Liver (tissue), 9 donors: ENCODE data around the gene PTPRN2. TPM values are rescaled to one million over a fixed set of nuclear protein-coding genes. Genes with fewer than 3 reads are reported as not detected.

Experiments used
- DNase-seq: peaks from one replicate; pipeline ENCODE4 v3.0.0-alpha.2; 2017; ENCODE audit warnings: low spot score
- H3K27ac ChIP-seq, 2 donors: one replicate each; pipeline ENCODE4 v1.7.0; 2013; ENCODE audit warnings: inconsistent platforms in 2 of 2, low read length in 2 of 2, control low read depth in 1 of 2, low read depth in 1 of 2, mild to moderate bottlenecking in 1 of 2
- H3K27me3 ChIP-seq, 4 donors: one replicate each; pipeline versions ENCODE4 v1.6.1 to v1.7.0; 2013; ENCODE audit warnings: low read length in 3 of 4, inconsistent platforms in 1 of 4, mild to moderate bottlenecking in 1 of 4, moderate library complexity in 1 of 4; ENCODE audit not compliant: control insufficient read depth in 4 of 4, insufficient read depth in 4 of 4
- H3K36me3 ChIP-seq, 4 donors: one replicate each; pipeline versions ENCODE4 v1.6.1 to v1.7.0; 2013; ENCODE audit warnings: low read length in 3 of 4, mild to moderate bottlenecking in 3 of 4, low read depth in 1 of 4, moderate library complexity in 1 of 4; ENCODE audit not compliant: control insufficient read depth in 4 of 4, insufficient read depth in 3 of 4
- H3K4me1 ChIP-seq, 4 donors: one replicate each; pipeline versions ENCODE4 v1.6.1 to v1.7.0; 2013; ENCODE audit warnings: low read length in 3 of 4, mild to moderate bottlenecking in 3 of 4, moderate library complexity in 1 of 4; ENCODE audit not compliant: control insufficient read depth in 4 of 4, insufficient read depth in 4 of 4
- H3K4me3 ChIP-seq, 3 donors: one replicate each; pipeline versions ENCODE4 v1.6.1 to v1.7.0; 2013; ENCODE audit warnings: low read length in 3 of 3, control low read depth in 1 of 3, low read depth in 1 of 3, mild to moderate bottlenecking in 1 of 3
- H3K9ac ChIP-seq, 2 donors: one replicate each; pipeline ENCODE4 v1.7.0; 2013; ENCODE audit warnings: low read length in 2 of 2, mild to moderate bottlenecking in 2 of 2, moderate library complexity in 2 of 2, control low read depth in 1 of 2, low read depth in 1 of 2
- H3K9me3 ChIP-seq, 4 donors: one replicate each; pipeline versions ENCODE4 v1.6.1 to v1.7.0; 2013; ENCODE audit warnings: low read length in 3 of 4; ENCODE audit not compliant: control insufficient read depth in 4 of 4
- FOXA1 ChIP-seq: IDR thresholded peaks from 2 replicates; pipeline ENCODE4 v1.6.1; 2016; ENCODE audit warnings: antibody characterized with exemption
- FOXA2 ChIP-seq: IDR thresholded peaks from 2 replicates; pipeline ENCODE4 v1.6.1; 2016; ENCODE audit warnings: antibody characterized with exemption
- GABPA ChIP-seq, 2 donors: IDR thresholded peaks in 1 of 2; conservative IDR thresholded peaks in 1 of 2; 2 replicates each; pipeline ENCODE4 v1.6.1; 2016; ENCODE audit warnings: antibody characterized with exemption in 2 of 2, mild to moderate bottlenecking in 1 of 2, moderate library complexity in 1 of 2
- HNF4A ChIP-seq, 2 donors: conservative IDR thresholded peaks; 2 replicates each; pipeline ENCODE4 v1.6.1; 2016; ENCODE audit warnings: antibody characterized with exemption in 2 of 2, mild to moderate bottlenecking in 2 of 2
- HNF4G ChIP-seq: IDR thresholded peaks from 2 replicates; pipeline ENCODE4 v1.6.1; 2016; ENCODE audit warnings: antibody characterized with exemption
- JUND ChIP-seq, 2 donors: IDR thresholded peaks; 2 replicates each; pipeline ENCODE4 v1.6.1; 2016; ENCODE audit warnings: antibody characterized with exemption in 2 of 2
- MAX ChIP-seq: IDR thresholded peaks from 2 replicates; pipeline ENCODE4 v1.6.1; 2016; ENCODE audit warnings: antibody characterized with exemption
- NR2F2 ChIP-seq: IDR thresholded peaks from 2 replicates; pipeline ENCODE4 v1.6.1; 2016; ENCODE audit warnings: antibody characterized with exemption
- RXRA ChIP-seq, 2 donors: IDR thresholded peaks; 2 replicates each; pipeline ENCODE4 v1.6.1; 2017 to 2018; ENCODE audit warnings: antibody characterized with exemption in 2 of 2, mild to moderate bottlenecking in 1 of 2
- SP1 ChIP-seq: IDR thresholded peaks from 2 replicates; pipeline ENCODE4 v1.6.1; 2018; ENCODE audit warnings: antibody characterized with exemption, mild to moderate bottlenecking
- TAF1 ChIP-seq: conservative IDR thresholded peaks from 2 replicates; pipeline ENCODE4 v1.6.1; 2016; ENCODE audit warnings: antibody characterized with exemption, mild to moderate bottlenecking
- YY1 ChIP-seq: IDR thresholded peaks from 2 replicates; pipeline ENCODE4 v1.6.1; 2016; ENCODE audit warnings: antibody characterized with exemption, mild to moderate bottlenecking
- WGBS: extraction: QIAGEN DNeasy Blood & Tissue Kit; methylation state at CpG from one replicate; pipeline ENCODE4 v1.1.7; 2013; 5-methylcytosine and 5-hydroxymethylcytosine counted together
- polyA plus RNA-seq, 2 donors: library from polyadenylated mRNA; stranded (reverse) in 1 of 2; unstranded in 1 of 2; fragments of 200-250 nt in 1 of 2; fragments of >200 nt in 1 of 2; fragmentation: Nextera tagmentation in 1 of 2; extraction: Ambion mirVana in 1 of 2; gene quantifications; one replicate each; pipeline versions ENCODE4 v1.2.1 to v1.2.3, GENCODE V29; 2013 to 2015
- total RNA-seq, 2 donors: library from RNA; depleted of rRNA; stranded (reverse); fragments of >200 nt; gene quantifications; one replicate each; pipeline ENCODE4 v1.2.3, GENCODE V29; 2014
- TF ChIP-seq, protein P1 (sequence below): IDR thresholded peaks from 2 replicates; pipeline ENCODE4 v1.6.1; 2016; ENCODE audit warnings: antibody characterized with exemption, mild to moderate bottlenecking
- TF ChIP-seq, protein P2 (sequence below): IDR thresholded peaks from 2 replicates; pipeline ENCODE4 v1.6.1; 2016; ENCODE audit warnings: antibody characterized with exemption
- donor health status: healthy.
- donor health status: healthy.
- donor health status: healthy.
- donor health status: healthy.
- donor health status: healthy.

The PTPRN2 gene
- total and polyA plus RNA-seq, 4 donors = 0.75 to 1.9 (median 1.1) TPM

DNA sequence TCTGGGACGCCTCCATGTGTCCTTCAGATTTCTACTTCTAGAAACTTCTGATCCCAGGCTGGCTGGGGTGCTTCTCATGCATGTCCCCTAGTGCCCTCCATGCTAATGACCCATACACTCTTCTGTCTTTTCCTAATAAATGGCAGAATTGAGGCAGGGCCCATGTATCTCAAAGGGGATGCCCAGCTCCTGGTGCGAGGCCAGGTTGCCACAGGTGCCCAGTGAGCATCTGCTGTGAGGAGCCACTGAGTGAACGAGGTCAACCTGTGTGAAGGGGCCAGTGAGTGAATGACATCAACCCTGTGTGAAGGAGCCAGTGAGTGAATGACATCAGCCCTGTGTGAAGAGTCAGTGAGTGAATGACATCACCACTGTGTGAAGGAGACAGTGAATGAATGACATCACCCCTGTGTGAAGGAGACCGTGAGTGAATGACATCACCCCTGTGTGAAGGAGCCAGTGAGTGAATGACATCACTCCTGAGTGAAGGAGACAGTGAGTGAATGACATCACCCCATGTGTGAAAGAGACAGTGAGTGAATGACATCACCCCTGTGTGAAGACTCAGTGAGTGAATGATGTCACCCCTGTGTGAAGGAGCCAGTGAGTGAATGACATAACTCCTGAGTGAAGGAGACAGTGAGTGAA lies 478.9 kb downstream of the PTPRN2 start:
- no peak for TF ChIP-seq MAX
- Histone ChIP-seq H3K36me3 (no peaks in the 10 kb centered on the region), H3K27me3 (no peaks in the 10 kb centered on the region), H3K27ac (no peak overlapping the region), H3K4me3 (no peak overlapping the region), H3K4me1 (no peaks in the 10 kb centered on the region), H3K9me3 (no peaks in the 10 kb centered on the region), H3K9ac (no peak overlapping the region)
- 81% methylated on average over 4 of the region's 4 CpGs for WGBS
- no peak for DNase-seq

DNA sequence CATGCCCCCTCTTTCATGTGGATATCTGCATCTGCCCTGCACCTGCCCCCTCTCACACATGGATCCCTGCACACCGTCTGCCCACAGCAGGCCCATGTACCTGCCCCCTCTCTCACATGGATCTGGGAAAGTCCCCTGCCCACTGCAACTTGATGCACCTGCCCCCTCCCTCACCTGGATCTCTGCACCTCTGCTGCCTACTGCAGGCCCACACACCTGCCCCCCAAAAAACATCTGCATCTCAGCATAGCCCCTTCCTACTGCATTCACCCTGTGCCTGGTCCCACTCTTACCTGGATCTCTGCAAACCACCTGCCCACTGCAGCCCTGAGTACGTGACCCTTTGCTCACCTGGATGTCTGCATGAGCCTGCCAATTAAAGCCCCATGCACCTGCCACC lies 479.8 kb downstream of the PTPRN2 start:
- 78% methylated on average over 2 of the region's 2 CpGs for WGBS
- no peak for DNase-seq
- no peaks in the 10 kb centered on the region for H3K27me3 ChIP-seq
- H3K4me3 ChIP-seq = no peak overlapping the region
- H3K9me3 ChIP-seq = no peaks in the 10 kb centered on the region
- no peaks in the 10 kb centered on the region for H3K36me3 ChIP-seq
- H3K4me1 ChIP-seq = no peaks in the 10 kb centered on the region
- no peak overlapping the region for H3K9ac ChIP-seq
- TF ChIP-seq NR2F2 (no peak), HNF4G (no peak), FOXA2 (no peak), FOXA1 (no peak), HNF4A (conservative IDR thresholded peaks at IDR 0.05) (no peak), SP1 (no peak)
- H3K27ac ChIP-seq = no peak overlapping the region

- Histone ChIP-seq H3K36me3 (no peaks in the 10 kb centered on the region), H3K4me1 (no peaks in the 10 kb centered on the region), H3K4me3 (no peak overlapping the region), H3K27ac (no peak overlapping the region), H3K9me3 (no peaks in the 10 kb centered on the region), H3K27me3 (no peaks in the 10 kb centered on the region), H3K9ac (no peak overlapping the region)
- no peak for TF ChIP-seq HNF4G
- TF ChIP-seq, protein P1, sequence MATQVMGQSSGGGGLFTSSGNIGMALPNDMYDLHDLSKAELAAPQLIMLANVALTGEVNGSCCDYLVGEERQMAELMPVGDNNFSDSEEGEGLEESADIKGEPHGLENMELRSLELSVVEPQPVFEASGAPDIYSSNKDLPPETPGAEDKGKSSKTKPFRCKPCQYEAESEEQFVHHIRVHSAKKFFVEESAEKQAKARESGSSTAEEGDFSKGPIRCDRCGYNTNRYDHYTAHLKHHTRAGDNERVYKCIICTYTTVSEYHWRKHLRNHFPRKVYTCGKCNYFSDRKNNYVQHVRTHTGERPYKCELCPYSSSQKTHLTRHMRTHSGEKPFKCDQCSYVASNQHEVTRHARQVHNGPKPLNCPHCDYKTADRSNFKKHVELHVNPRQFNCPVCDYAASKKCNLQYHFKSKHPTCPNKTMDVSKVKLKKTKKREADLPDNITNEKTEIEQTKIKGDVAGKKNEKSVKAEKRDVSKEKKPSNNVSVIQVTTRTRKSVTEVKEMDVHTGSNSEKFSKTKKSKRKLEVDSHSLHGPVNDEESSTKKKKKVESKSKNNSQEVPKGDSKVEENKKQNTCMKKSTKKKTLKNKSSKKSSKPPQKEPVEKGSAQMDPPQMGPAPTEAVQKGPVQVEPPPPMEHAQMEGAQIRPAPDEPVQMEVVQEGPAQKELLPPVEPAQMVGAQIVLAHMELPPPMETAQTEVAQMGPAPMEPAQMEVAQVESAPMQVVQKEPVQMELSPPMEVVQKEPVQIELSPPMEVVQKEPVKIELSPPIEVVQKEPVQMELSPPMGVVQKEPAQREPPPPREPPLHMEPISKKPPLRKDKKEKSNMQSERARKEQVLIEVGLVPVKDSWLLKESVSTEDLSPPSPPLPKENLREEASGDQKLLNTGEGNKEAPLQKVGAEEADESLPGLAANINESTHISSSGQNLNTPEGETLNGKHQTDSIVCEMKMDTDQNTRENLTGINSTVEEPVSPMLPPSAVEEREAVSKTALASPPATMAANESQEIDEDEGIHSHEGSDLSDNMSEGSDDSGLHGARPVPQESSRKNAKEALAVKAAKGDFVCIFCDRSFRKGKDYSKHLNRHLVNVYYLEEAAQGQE = no peak
- TF ChIP-seq FOXA2 = no peak
- no peak for TF ChIP-seq JUND (IDR thresholded peaks at IDR 0.05)
- no peak for TF ChIP-seq RXRA (IDR thresholded peaks at IDR 0.05)
- TF ChIP-seq TAF1 = no peak
- no peak for TF ChIP-seq FOXA1
- no peak for TF ChIP-seq YY1
- TF ChIP-seq GABPA (IDR thresholded peaks at IDR 0.05 in 1 of 2, conservative IDR thresholded peaks at IDR 0.05 in 1 of 2) = no peak
- TF ChIP-seq, protein P2, sequence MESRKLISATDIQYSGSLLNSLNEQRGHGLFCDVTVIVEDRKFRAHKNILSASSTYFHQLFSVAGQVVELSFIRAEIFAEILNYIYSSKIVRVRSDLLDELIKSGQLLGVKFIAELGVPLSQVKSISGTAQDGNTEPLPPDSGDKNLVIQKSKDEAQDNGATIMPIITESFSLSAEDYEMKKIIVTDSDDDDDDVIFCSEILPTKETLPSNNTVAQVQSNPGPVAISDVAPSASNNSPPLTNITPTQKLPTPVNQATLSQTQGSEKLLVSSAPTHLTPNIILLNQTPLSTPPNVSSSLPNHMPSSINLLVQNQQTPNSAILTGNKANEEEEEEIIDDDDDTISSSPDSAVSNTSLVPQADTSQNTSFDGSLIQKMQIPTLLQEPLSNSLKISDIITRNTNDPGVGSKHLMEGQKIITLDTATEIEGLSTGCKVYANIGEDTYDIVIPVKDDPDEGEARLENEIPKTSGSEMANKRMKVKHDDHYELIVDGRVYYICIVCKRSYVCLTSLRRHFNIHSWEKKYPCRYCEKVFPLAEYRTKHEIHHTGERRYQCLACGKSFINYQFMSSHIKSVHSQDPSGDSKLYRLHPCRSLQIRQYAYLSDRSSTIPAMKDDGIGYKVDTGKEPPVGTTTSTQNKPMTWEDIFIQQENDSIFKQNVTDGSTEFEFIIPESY = no peak
- WGBS = 63% methylated on average over 3 of the region's 3 CpGs
- DNase-seq = no peak
These were observed 481.4 kb downstream of the PTPRN2 start for GRCh38 chr7:158106272-158106671.
